ENCODE results near the gene NKX6-2.
"Not testable (repeated sequence)": the region's sequence is repeated elsewhere in the genome, so short reads cannot be mapped to it uniquely, and the experiment has no call there.

The NKX6-2 gene

GRCh38 chr10:132785723-132786475 lies at the start of gene NKX6-2:
NKX6-2 (minus strand) TSS chr10:132786147; CDS start chr10:132785948, 199 bp downstream.
- no peak for DNase-seq (ENCODE audit: low read depth in 2 of 2)

- DNase-seq (ENCODE audit: low read depth in 2 of 2) = no peak
Measured at GRCh38 chr10:132834891-132835847, 49.2 kb upstream of the NKX6-2 start.

DNA sequence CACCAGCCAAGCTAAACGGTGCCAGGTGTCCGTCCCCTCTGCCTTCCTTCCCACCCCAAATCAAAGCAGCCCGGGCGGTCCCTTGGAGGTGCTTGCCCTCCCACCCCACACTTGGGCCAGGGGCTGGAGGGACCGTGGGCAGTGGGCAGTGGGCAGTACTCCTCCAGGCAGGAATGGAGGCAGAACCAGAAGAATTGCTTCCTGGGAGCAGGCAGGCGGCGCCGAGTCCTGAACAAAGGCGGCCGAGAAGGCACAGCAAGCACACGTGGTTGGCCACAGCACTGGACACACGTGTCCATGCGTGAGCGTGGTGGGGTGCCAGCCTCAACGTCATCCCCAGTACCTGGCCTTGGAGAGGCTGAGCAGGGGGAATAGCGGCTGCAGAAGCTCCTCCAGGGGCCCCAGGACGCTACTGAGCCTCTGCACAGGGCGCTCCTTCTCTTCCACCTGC lies 48.4 kb upstream of the NKX6-2 start:
- no peak for DNase-seq (ENCODE audit: low read depth in 2 of 2)

- no peak for DNase-seq (ENCODE audit: low read depth in 2 of 2)
Measured at GRCh38 chr10:132833421-132834111, 47.6 kb upstream of the NKX6-2 start.

- no peak for DNase-seq (ENCODE audit: low read depth in 2 of 2)
Measured at GRCh38 chr10:132832186-132832969, 46.4 kb upstream of the NKX6-2 start.

GRCh38 chr10:132829403-132829802 lies 43.5 kb upstream of the NKX6-2 start:
- DNase-seq (ENCODE audit: low read depth in 2 of 2) = no peak

DNA sequence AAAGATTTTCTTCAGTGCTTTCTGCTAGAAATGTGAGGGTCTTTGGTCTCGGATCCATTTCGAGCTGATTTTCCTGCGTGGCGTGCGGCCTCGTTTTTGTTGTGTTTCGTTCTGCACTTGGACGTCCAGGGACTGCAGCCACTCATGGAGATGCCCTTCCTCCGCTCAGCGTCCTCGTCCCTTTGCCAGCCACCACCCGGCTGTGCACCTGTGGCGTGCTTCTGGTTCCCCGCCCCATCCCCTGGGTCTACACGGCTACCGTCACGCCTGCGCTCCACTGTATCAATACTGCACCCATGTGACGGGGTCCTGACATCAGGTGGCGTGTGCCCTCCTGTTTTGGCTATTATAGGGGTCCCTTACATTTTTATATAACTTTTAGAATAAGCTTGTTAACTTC lies 42.7 kb upstream of the NKX6-2 start:
- DNase-seq (ENCODE audit: low read depth in 2 of 2) = no peak

- no peak for DNase-seq (ENCODE audit: low read depth in 2 of 2)
Measured at GRCh38 chr10:132827861-132828539, 42.1 kb upstream of the NKX6-2 start.

DNA sequence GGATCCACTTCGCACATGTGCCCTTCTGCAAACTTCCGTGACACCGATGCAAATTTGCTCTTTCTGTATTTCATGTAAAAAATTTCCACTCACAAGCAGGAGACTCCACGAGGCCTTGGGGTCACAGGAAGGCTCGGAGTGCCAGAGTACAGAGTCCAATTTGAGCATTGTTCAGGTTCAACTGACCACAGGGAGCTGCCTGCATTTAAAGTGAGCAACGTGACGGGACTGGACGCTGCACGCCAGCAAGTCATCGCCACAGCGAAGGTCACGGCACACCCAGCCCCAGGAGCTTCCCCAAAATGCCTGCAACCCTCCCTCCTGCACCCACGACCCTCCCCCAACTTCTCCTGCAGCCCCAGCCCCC lies 41.5 kb upstream of the NKX6-2 start:
- no peak for DNase-seq (ENCODE audit: low read depth in 2 of 2)

DNA sequence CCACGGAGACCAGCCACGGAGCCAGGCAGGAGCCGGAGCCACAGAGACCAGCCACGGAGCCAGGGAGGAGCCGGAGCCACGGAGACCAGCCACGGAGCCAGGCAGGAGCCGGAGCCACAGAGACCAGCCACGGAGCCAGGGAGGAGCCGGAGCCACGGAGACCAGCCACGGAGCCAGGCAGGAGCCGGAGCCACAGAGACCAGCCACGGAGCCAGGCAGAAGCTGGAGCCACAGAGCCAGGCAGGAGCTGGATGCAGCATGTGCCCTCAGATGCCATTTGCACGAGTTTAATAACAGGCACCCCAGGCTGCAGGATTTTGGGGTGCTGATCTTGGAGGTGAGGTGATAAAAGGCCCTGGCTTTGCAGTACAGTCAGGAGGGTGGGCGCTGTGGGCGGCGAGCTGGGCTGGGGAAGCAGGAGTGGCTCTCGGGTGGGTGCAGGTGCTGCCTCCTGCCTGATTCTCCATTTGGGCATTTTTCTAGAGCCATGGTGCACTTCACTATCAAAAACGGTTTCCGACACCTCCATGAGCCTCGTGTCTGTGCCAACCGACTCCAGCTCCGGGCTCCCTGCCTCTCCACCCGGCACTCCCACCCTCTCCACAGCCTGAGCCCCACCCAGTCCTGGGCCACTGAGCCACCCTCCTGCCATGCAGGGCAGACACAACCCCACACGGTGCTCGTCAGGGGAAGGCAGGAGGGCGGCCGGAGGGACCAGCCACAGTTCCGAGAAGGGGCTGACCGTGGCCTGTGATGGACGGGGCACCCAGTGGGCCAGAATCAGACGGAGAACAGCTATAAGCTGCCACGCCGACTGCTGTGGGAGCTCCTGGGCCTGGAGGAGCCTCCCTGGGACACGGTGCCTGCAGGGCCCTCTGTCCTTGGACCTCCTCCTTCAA lies 40.8 kb upstream of the NKX6-2 start:
- DNase-seq (ENCODE audit: low read depth in 2 of 2) = no peak

DNA sequence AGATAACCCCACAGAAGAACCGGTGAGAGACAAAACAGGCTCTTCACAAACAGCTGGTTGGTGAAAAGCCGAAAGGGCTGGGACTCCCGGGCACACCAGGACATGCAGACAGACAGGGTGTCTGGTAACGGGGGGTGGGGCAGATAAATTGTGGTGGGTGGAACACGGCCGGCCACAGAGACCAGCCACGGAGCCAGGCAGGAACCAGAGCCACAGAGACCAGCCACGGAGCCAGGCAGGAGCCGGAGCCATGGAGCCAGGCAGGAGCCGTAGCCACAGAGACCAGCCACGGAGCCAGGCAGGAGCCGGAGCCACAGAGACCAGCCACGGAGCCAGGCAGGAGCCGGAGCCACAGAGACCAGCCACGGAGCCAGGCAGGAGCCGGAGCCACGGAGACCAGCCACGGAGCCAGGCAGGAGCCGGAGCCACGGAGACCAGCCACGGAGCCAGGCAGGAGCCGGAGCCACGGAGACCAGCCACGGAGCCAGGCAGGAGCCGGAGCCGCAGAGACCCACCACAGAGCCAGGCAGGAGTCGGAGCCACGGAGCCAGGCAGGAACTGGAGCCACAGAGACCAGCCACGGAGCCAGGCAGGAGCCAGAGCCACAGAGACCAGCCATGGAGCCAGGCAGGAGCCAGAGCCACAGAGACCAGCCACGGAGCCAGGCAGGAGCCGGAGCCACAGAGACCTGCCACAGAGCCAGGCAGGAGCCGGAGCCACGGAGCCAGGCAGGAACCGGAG lies 40.0 kb upstream of the NKX6-2 start:
- DNase-seq (ENCODE audit: low read depth in 2 of 2) = not testable (repeated sequence)

- DNase-seq (ENCODE audit: low read depth in 2 of 2) = no peak
Measured at GRCh38 chr10:132820056-132820455, 34.1 kb upstream of the NKX6-2 start.

- no peak for DNase-seq (ENCODE audit: low read depth in 2 of 2)
Measured at GRCh38 chr10:132817701-132818211, 31.8 kb upstream of the NKX6-2 start.

DNA sequence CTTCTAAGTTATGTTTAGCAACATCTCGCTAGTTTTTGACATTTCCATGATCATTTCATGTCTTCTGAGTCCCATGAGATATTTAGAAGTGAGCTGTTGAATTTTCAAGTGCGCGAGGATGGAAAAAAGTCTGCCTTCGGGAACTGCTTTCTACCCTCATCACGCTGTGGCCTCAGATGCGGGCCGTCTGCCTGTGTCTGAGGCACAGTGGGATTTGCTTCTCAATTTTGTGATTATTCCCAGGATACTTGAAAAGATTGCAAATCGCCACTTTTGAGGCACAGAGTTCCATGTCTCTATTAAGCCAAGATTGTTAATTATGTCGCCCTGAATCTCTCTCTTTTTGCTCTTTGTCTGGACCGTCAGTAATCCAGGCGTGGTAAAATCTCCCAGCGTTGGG lies 30.8 kb upstream of the NKX6-2 start:
- DNase-seq (ENCODE audit: low read depth in 2 of 2) = no peak

DNA sequence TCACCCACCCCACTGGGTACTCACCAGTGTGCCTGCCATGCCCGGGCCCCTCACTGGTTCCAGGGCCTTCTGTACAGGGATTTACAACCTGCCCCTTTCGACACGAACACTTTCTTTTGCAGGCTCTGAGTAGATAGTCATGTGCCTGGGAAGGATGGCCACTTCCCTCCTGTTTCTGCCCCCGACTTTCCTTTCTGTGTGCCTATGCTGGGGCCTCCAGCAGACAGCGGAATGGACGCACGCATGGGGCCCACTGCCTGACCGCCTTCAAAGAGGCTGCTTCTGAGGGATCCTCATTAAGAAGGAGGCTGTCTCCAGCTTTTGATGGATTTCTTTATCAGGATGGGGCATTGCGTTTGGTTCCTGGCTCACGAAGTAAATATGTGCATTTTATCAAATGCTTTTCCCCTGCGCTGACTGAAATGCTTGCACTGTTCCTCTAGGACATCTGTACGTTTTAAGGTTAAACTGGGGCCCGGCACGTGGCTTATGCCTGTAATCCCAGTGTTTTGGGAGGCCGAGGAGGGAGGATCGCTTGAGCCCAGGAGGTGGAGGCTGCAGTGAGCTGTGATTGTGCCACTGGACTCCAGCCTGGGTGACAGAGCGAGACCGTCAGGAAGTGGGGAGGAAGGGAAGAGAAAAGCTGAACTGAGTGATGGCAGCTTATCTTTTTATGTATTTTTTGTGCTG lies 29.4 kb upstream of the NKX6-2 start:
- DNase-seq (ENCODE audit: low read depth in 2 of 2) = no peak

DNA sequence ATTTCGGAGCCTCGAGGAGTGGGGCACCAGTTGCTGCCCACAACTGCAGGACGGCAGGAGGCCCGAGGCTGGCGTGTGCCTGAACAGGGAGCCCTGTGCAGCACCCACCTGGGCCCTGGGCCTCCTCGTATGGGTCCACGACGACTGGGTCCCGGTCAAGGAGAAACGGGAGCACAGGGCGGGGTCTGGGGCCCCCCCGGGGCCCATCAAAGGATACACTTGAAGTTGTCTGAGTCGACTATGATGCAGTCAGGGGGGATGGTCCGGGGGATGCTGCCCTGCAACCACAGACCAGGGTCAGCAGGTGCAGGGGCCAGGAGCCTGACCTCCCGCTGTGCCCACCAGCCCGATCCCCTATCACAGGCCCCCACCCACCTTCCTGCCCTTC lies 28.5 kb upstream of the NKX6-2 start:
- DNase-seq (ENCODE audit: low read depth in 2 of 2) = no peak

GRCh38 chr10:132813560-132814468 lies 27.9 kb upstream of the NKX6-2 start:
- DNase-seq (ENCODE audit: low read depth in 2 of 2) = no peak

All from fibroblast of skin of left quadriceps (primary cell).